GM12892 (cell line): Measurements from ENCODE around the gene FAM193A.

Experiments used
- POLR2A ChIP-seq: IDR thresholded peaks from 2 replicates; pipeline ENCODE4 v1.6.1; 2011; ENCODE audit warnings: low read depth, low read length, control low read depth
- POLR2AphosphoS5 ChIP-seq: IDR thresholded peaks from 2 replicates; pipeline ENCODE4 v1.6.1; 2011; ENCODE audit warnings: low read depth, low read length, control low read depth
- TAF1 ChIP-seq: IDR thresholded peaks from 2 replicates; pipeline ENCODE4 v1.6.1; 2011; ENCODE audit warnings: low read depth, mild to moderate bottlenecking, control low read depth, low read length, borderline replicate concordance

DNA sequence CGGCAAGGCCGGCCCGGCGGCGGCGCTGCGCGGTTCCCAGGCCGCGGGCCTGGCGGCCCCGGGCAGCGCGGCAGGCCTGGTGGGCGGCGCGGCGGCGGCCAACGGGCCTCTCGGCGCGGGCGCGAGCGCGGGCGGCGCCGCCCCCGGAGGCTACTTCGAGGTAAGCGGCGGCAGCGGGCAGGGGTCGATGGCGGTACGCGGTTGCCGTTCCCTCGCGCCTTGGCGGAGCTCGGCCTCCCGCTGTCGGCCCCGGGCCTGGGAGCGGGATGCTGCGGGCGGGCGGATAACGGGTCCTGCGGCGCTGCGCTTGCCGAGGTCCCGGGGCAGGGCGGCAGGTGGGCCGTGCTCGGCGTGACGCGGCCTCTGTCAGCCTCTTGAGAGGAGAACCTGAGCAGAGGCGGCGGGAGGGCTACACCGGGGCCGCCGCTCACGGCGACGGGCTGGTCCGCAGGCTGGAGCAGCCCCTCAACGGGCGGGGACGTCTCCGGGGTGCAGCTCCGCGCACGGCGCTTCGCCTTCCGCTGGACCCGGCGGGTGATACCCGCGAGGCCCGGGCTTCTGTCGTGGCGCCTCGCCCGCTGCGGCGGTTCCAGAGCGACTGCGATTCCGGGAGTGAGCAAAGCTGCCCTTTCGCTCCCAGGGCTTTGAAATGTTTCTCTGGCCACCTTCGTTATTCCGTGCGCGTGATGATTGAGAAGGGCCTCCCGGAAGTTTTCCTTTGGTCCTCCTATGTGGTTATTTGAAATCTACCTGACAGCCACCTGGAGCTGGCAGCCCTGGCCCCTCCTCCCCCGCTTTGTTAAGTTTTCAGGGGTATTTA lies 774 bp downstream of the FAM193A start:
- TF ChIP-seq POLR2AphosphoS5 (no peak), POLR2A (no peak), TAF1 (no peak)
